Esophagus squamous epithelium (tissue), 4 donors: Measurements from ENCODE around the gene KRT76.

Experiments used
- POLR2A ChIP-seq, 4 donors: fragments of 450-650 bp; IDR thresholded peaks; one replicate each; pipeline ENCODE4 v1.6.1; 2017; ENCODE audit warnings: antibody characterized with exemption in 4 of 4, mild to moderate bottlenecking in 4 of 4, moderate library complexity in 3 of 4
- TF ChIP-seq, protein P1 (sequence below), 6 experiments: fragments of 450-650 bp in 4 of 6; fragments of 200-600 bp in 2 of 6; sonication (generic) in 2 of 6; IDR thresholded peaks; one replicate each; pipeline ENCODE4 v1.5.1; 2016 to 2019; ENCODE audit warnings: antibody characterized with exemption in 6 of 6, mild to moderate bottlenecking in 4 of 6, moderate library complexity in 4 of 6

GRCh38 chr12:52720365-52720886, 56.7 kb downstream of the KRT76 start:
- TF ChIP-seq, protein P1, sequence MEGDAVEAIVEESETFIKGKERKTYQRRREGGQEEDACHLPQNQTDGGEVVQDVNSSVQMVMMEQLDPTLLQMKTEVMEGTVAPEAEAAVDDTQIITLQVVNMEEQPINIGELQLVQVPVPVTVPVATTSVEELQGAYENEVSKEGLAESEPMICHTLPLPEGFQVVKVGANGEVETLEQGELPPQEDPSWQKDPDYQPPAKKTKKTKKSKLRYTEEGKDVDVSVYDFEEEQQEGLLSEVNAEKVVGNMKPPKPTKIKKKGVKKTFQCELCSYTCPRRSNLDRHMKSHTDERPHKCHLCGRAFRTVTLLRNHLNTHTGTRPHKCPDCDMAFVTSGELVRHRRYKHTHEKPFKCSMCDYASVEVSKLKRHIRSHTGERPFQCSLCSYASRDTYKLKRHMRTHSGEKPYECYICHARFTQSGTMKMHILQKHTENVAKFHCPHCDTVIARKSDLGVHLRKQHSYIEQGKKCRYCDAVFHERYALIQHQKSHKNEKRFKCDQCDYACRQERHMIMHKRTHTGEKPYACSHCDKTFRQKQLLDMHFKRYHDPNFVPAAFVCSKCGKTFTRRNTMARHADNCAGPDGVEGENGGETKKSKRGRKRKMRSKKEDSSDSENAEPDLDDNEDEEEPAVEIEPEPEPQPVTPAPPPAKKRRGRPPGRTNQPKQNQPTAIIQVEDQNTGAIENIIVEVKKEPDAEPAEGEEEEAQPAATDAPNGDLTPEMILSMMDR (IDR thresholded peaks at IDR 0.05), result no peak
- no peak for TF ChIP-seq POLR2A (IDR thresholded peaks at IDR 0.05)
